Motor neuron (in vitro differentiated cells): ENCODE results near the gene FOXG1. TPM values are rescaled to one million over a fixed set of nuclear protein-coding genes. Genes with fewer than 3 reads are reported as not detected.

Experiments
- ATAC-seq, 8 experiments: fragments of 200-7000 bp; cut with Tn5 transposase; replicated peaks in 6 of 8; 2 replicates each; pipeline ENCODE4 v1.8.0; 2021; ENCODE audit warnings: mild to moderate bottlenecking in 8 of 8, moderate library complexity in 8 of 8
- H3K27ac ChIP-seq, 2 donors: fragments of 250-450 bp; sonication (Bioruptor Pico); 2 replicates each; pipeline ENCODE4 v1.9.0; 2021; ENCODE audit warnings: antibody characterized with exemption in 2 of 2, mild to moderate bottlenecking in 2 of 2, moderate library complexity in 1 of 2
- H3K4me1 ChIP-seq, 2 donors: fragments of 250-450 bp; sonication (Bioruptor Pico); replicated peaks in 1 of 2; 2 replicates each; pipeline ENCODE4 v1.6.1; 2021; ENCODE audit warnings: antibody characterized with exemption in 2 of 2, mild to moderate bottlenecking in 2 of 2, moderate library complexity in 1 of 2
- H3K4me3 ChIP-seq, 5 donors: fragments of 250-450 bp; sonication (Bioruptor Pico); 2 replicates each; pipeline ENCODE4 v1.9.0; 2021; ENCODE audit warnings: antibody characterized with exemption in 5 of 5, mild to moderate bottlenecking in 5 of 5, moderate library complexity in 4 of 5
- WGBS, 10 experiments: fragments of 450-650 bp; shearing (Covaris generic); methylation state at CpG; one replicate each; pipeline ENCODE4 v1.0.0; 2022; 5-methylcytosine and 5-hydroxymethylcytosine counted together
- in situ Hi-C, 9 experiments: fragments of 400-800 bp; cut with MboI; loops; one replicate each; pipeline ENCODE4 v1.15.0; 2021; ENCODE audit warnings: low sequenced_read_pairs in 9 of 9, low pct_unique_long_range_greater_than_20kb in 2 of 9; ENCODE audit not compliant: unreplicated experiment in 9 of 9
- total RNA-seq, 8 experiments: library from RNA; unstranded; fragments of 300-600 nt; gene quantifications; 2 replicates each; pipeline versions ENCODE4 v1.2.3 to v1.2.4, GENCODE V29; 2022

The FOXG1 gene
- total RNA-seq: under 1 TPM in 6 of 8 experiments, not detected in 2; 0.08 to 0.62 (median 0.12) TPM

- peak within 1 kb of the TSS in 3 of 5 donors; percentile 14 to 26 (median 20) for H3K4me3 ChIP-seq
- no CpG with 5 or more reads among the region's 58 CpGs for WGBS, 10 experiments
- in situ Hi-C loops: loop anchor here in 7 of 9 experiments (25.0 kb wide), 4 partner anchors 471 to 1671 kb away; no protein-coding TSS in a partner anchor
- peak in 7 of 8 experiments; percentile 26 to 82 (median 41) for ATAC-seq
- H3K4me1 ChIP-seq: no peaks in the 10 kb centered on the region
- H3K27ac ChIP-seq: no peak within 1 kb of the TSS
Measured at GRCh38 chr14:28766469-28766955, at the start of gene FOXG1. FOXG1 (plus strand) TSS chr14:28766787; CDS start chr14:28767280, 493 bp downstream.

- H3K4me3 ChIP-seq: no peak overlapping the region
- H3K4me1 ChIP-seq: no peaks in the 10 kb centered on the region
- WGBS, 10 experiments: 28 to 95% (median 70%) methylated on average over 1 to 5 of the region's 5 CpGs; no CpG with 5 or more reads in 1 of the 10 experiments
- no peak for ATAC-seq
- in situ Hi-C loops: no loop called here
- no peak overlapping the region for H3K27ac ChIP-seq
Measured at GRCh38 chr14:28719130-28719529, 47.5 kb upstream of the FOXG1 start.

GRCh38 chr14:28731358-28731757 lies 35.2 kb upstream of the FOXG1 start:
- H3K4me3 ChIP-seq: no peak overlapping the region
- WGBS, 10 experiments: 0 to 100% (median 83%) methylated on average over 1 to 2 of the region's 2 CpGs; no CpG with 5 or more reads in 1 of the 10 experiments
- no peak for ATAC-seq
- no peaks in the 10 kb centered on the region for H3K4me1 ChIP-seq
- no peak overlapping the region for H3K27ac ChIP-seq
- in situ Hi-C loops: no loop called here

GRCh38 chr14:28742171-28742846 lies 24.3 kb upstream of the FOXG1 start:
- Histone ChIP-seq H3K4me1 (no peaks in the 10 kb centered on the region), H3K27ac (no peak overlapping the region), H3K4me3 (no peak overlapping the region)
- peak in 2 of 8 experiments; percentile 70 to 81 for ATAC-seq
- WGBS, 10 experiments: 24 to 84% (median 76%) methylated on average over 2 to 3 of the region's 3 CpGs
- in situ Hi-C loops: no loop called here

- Histone ChIP-seq H3K27ac (no peak overlapping the region), H3K4me3 (no peak overlapping the region), H3K4me1 (no peaks in the 10 kb centered on the region)
- ATAC-seq: no peak
- in situ Hi-C loops: no loop called here
Measured at GRCh38 chr14:28744126-28744525, 22.5 kb upstream of the FOXG1 start.

- in situ Hi-C loops: no loop called here
- no peak overlapping the region for H3K4me3 ChIP-seq
- H3K27ac ChIP-seq: no peak overlapping the region
- no peaks in the 10 kb centered on the region for H3K4me1 ChIP-seq
- ATAC-seq: no peak
- 0 to 50% (median 9%) methylated on average over 1 of the region's 1 CpG; no CpG with 5 or more reads in 1 of the 10 experiments for WGBS, 10 experiments
Measured at GRCh38 chr14:28745176-28745575, 21.4 kb upstream of the FOXG1 start.

GRCh38 chr14:28746247-28746646 lies 20.3 kb upstream of the FOXG1 start:
- H3K4me3 ChIP-seq: no peak overlapping the region
- no peak for ATAC-seq
- in situ Hi-C loops: no loop called here
- WGBS, 10 experiments: 0 to 88% (median 40%) methylated on average over 1 of the region's 1 CpG; no CpG with 5 or more reads in 2 of the 10 experiments
- no peak overlapping the region for H3K27ac ChIP-seq
- no peaks in the 10 kb centered on the region for H3K4me1 ChIP-seq

- Histone ChIP-seq H3K27ac (no peak overlapping the region), H3K4me3 (no peak overlapping the region), H3K4me1 (no peaks in the 10 kb centered on the region)
- in situ Hi-C loops: loop anchor here in 8 of 9 experiments (10.0 to 25.0 kb wide), 5 partner anchors 486 to 1686 kb away; no protein-coding TSS in a partner anchor
- ATAC-seq: peak; percentile 59 to 93 (median 76)
- 0 to 44% (median 14%) methylated on average over 1 to 5 of the region's 5 CpGs; no CpG with 5 or more reads in 1 of the 10 experiments for WGBS, 10 experiments
Measured at GRCh38 chr14:28751467-28752058, 15.0 kb upstream of the FOXG1 start.

GRCh38 chr14:28754209-28754985 lies 12.2 kb upstream of the FOXG1 start:
- Histone ChIP-seq H3K27ac (no peak overlapping the region), H3K4me1 (peaks cover 0 to 7% of the 10 kb centered on the region in 2 donors), H3K4me3 (no peak overlapping the region)
- ATAC-seq: peak in 4 of 8 experiments; percentile 36 to 75 (median 60)
- 0 to 29% (median 9%) methylated on average over 2 to 9 of the region's 9 CpGs for WGBS, 10 experiments
- in situ Hi-C loops: loop anchor here in 8 of 9 experiments (10.0 to 25.0 kb wide), 5 partner anchors 483 to 1683 kb away; no protein-coding TSS in a partner anchor

GRCh38 chr14:28755198-28755815 lies 11.3 kb upstream of the FOXG1 start:
- in situ Hi-C loops: loop anchor here in 8 of 9 experiments (10.0 to 25.0 kb wide), 5 partner anchors 482 to 1682 kb away; no protein-coding TSS in a partner anchor
- no peak for ATAC-seq
- peaks cover 0 to 12% of the 10 kb centered on the region in 2 donors for H3K4me1 ChIP-seq
- H3K27ac ChIP-seq: no peak overlapping the region
- 0 to 27% (median 7%) methylated on average over 3 to 12 of the region's 14 CpGs for WGBS, 10 experiments
- H3K4me3 ChIP-seq: no peak overlapping the region

GRCh38 chr14:28755884-28756268 lies 10.7 kb upstream of the FOXG1 start:
- no peak for ATAC-seq

GRCh38 chr14:28756269-28756883 lies 10.2 kb upstream of the FOXG1 start:
- H3K4me3 ChIP-seq: no peak overlapping the region
- in situ Hi-C loops: loop anchor here in 8 of 9 experiments (10.0 to 25.0 kb wide), 5 partner anchors 481 to 1681 kb away; no protein-coding TSS in a partner anchor
- no peak for ATAC-seq
- peaks cover 0 to 12% of the 10 kb centered on the region in 2 donors for H3K4me1 ChIP-seq
- WGBS, 10 experiments: 0 to 25% (median 5%) methylated on average over 1 to 13 of the region's 18 CpGs
- no peak overlapping the region for H3K27ac ChIP-seq

More at GRCh38 chr14:28755884-28756268, 10.7 kb upstream of the FOXG1 start:
- Histone ChIP-seq H3K27ac (no peak overlapping the region), H3K4me1 (peaks cover 0 to 12% of the 10 kb centered on the region in 2 donors), H3K4me3 (no peak overlapping the region)
- WGBS, 10 experiments: 0 to 25% (median 5%) methylated on average over 1 to 3 of the region's 3 CpGs
- in situ Hi-C loops: loop anchor here in 8 of 9 experiments (10.0 to 25.0 kb wide), 5 partner anchors 481 to 1681 kb away; no protein-coding TSS in a partner anchor
